Progenitor cell of endocrine pancreas (in vitro differentiated cells): Measurements from ENCODE around the gene TMOD2. TPM values are rescaled to one million over a fixed set of nuclear protein-coding genes. Genes with fewer than 3 reads are reported as not detected.

Experiments
- DNase-seq: peaks from one replicate; pipeline ENCODE4 v3.0.0; 2021; ENCODE audit warnings: low spot score; ENCODE audit not compliant: unreplicated experiment
- H3K27ac Mint-ChIP-seq: 2 replicates; pipeline ENCODE4 v1.8.0; 2021; ENCODE audit warnings: mild to moderate bottlenecking, moderate library complexity, mixed read lengths
- H3K27me3 Mint-ChIP-seq: 2 replicates; pipeline ENCODE4 v1.8.0; 2021; ENCODE audit warnings: mixed read lengths
- H3K36me3 Mint-ChIP-seq: 2 replicates; pipeline ENCODE4 v1.8.0; 2022; ENCODE audit warnings: mixed read lengths; ENCODE audit not compliant: insufficient read depth
- H3K4me1 Mint-ChIP-seq: 2 replicates; pipeline ENCODE4 v1.8.0; 2021; ENCODE audit warnings: low read depth, mixed read lengths
- H3K4me3 Mint-ChIP-seq: 2 replicates; pipeline ENCODE4 v1.8.0; 2021; ENCODE audit warnings: low read depth, mild to moderate bottlenecking, moderate library complexity, mixed read lengths
- H3K9me3 Mint-ChIP-seq: 2 replicates; pipeline ENCODE4 v1.8.0; 2021; ENCODE audit warnings: low read depth, mixed read lengths
- total RNA-seq: library from RNA; stranded (reverse); gene quantifications from 2 replicates; pipeline ENCODE4 v1.2.1, GENCODE V29; 2021
- TF ChIP-seq, protein P1 (sequence below): fragments of 200-600 bp; sonication (generic); IDR thresholded peaks from one replicate; pipeline ENCODE4 v1.5.0; 2021; ENCODE audit warnings: antibody characterized with exemption, mild to moderate bottlenecking; ENCODE audit not compliant: unreplicated experiment

Gene TMOD2
- total RNA-seq, 1 donor from 2014 or later, result 8.1 TPM

DNA sequence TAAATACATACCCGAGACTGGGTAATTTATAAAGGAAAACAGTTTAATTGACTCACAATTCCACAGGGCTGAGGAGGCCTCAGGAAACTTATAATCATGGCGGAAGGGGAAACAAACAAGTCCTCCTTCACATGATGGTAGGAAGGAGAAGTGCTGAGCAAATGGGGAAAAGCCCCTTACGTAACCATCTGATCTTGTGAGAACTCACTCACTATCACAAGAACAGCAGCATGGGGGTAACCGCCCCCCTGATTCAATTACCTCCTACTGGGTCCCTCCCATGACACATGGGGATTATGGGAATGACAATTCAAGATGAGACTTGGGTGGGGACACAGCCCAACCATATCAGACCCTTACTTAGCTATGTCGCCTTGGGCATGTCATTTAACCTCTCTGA lies 42.4 kb upstream of the TMOD2 start:
- Mint-ChIP-seq H3K9me3 (no peaks in the 10 kb centered on the region), H3K27me3 (no peaks in the 10 kb centered on the region), H3K4me1 (peaks cover 10% of the 10 kb centered on the region), H3K27ac (no peak overlapping the region), H3K36me3 (no peaks in the 10 kb centered on the region), H3K4me3 (no peak overlapping the region)
- DNase-seq, result no peak
- TF ChIP-seq, protein P1, sequence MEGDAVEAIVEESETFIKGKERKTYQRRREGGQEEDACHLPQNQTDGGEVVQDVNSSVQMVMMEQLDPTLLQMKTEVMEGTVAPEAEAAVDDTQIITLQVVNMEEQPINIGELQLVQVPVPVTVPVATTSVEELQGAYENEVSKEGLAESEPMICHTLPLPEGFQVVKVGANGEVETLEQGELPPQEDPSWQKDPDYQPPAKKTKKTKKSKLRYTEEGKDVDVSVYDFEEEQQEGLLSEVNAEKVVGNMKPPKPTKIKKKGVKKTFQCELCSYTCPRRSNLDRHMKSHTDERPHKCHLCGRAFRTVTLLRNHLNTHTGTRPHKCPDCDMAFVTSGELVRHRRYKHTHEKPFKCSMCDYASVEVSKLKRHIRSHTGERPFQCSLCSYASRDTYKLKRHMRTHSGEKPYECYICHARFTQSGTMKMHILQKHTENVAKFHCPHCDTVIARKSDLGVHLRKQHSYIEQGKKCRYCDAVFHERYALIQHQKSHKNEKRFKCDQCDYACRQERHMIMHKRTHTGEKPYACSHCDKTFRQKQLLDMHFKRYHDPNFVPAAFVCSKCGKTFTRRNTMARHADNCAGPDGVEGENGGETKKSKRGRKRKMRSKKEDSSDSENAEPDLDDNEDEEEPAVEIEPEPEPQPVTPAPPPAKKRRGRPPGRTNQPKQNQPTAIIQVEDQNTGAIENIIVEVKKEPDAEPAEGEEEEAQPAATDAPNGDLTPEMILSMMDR, result no peak

DNA sequence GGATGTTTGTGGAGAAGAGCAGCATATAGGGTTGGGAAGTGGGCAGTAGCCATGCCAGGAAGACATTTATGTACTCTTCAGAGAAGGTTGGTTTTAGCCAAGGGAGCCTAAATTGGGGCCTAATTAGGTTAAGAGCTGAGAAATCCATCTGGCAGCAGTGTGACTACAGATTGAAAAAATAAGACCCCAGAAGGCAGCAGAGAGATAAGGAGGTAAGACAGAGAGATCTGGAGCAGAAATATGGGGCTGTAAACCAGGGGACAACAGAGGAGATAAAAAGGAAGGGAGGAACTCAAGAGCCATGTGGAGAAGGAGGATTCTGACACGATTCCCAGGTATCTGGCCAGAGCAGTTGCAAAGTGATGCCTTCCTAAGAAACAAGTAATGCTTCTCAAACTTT lies 37.2 kb upstream of the TMOD2 start:
- Mint-ChIP-seq H3K27me3 (no peaks in the 10 kb centered on the region), H3K9me3 (no peaks in the 10 kb centered on the region), H3K27ac (no peak overlapping the region), H3K4me1 (no peaks in the 10 kb centered on the region), H3K4me3 (no peak overlapping the region), H3K36me3 (no peaks in the 10 kb centered on the region)
- TF ChIP-seq, protein P1, result no peak
- no peak for DNase-seq

DNA sequence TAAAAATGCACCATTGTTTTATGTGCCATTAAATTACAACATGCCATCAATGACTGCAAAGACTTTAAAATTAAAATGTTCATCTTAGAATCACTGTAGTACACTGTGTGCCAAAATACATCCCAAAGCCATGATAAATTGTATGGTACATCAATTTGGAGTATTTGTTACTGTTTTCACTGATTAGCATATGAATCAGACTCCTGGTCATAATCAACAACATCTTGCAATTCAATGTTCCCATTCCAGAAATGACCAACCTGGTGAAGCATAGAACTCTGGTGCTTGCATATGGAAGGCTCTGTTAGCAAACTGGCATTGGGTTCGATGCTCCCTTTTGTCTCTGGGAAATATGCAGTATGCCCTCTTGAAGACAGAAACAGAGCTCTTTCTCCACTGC lies 36.5 kb upstream of the TMOD2 start:
- Mint-ChIP-seq H3K4me3 (no peak overlapping the region), H3K27ac (no peak overlapping the region), H3K36me3 (no peaks in the 10 kb centered on the region), H3K9me3 (no peaks in the 10 kb centered on the region), H3K4me1 (no peaks in the 10 kb centered on the region), H3K27me3 (no peaks in the 10 kb centered on the region)
- no peak for DNase-seq
- TF ChIP-seq, protein P1, result no peak

DNA sequence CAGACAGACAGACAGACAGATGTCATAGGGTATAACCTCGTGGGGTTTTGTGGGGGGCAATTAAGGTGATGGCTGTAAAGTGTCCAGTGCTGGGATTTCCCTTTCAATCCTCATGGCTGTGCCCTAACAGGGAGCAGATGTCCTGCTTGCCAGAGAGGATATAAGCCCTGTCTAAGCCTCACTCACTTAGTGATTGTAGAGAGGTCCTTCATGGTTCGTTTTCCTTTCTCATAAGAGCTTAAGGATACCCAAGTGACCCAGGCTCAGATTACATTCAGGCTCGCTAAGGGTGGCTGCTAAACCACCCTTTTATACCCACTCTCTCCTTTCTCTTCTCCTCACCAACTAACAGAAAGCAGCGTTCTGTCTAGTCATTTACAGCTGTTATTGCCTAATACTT lies 33.2 kb upstream of the TMOD2 start:
- Mint-ChIP-seq H3K4me3 (no peak overlapping the region), H3K27me3 (no peaks in the 10 kb centered on the region), H3K36me3 (no peaks in the 10 kb centered on the region), H3K4me1 (peaks cover 4% of the 10 kb centered on the region), H3K27ac (no peak overlapping the region), H3K9me3 (no peaks in the 10 kb centered on the region)
- no peak for DNase-seq
- TF ChIP-seq, protein P1, result no peak

DNA sequence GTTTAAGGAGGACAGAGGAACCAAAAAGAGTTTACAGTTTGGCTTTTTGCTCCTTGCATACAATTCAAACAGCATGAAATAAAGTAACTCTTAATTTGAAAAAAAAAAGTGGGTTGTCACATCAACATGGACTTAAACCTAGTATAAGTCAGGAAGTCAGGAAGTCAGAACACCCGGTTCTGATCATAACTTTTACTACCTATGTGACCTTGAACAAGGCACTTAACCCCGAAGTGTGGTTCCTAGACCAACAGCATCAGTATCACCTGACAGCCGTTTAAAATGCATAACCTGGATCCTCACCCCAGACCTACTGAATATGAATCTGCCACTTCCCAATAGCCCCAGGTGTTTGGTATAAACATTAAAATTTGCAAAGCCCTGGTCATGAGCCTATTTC lies 32.7 kb upstream of the TMOD2 start:
- TF ChIP-seq, protein P1, result no peak
- H3K27me3 Mint-ChIP-seq, result no peaks in the 10 kb centered on the region
- H3K4me1 Mint-ChIP-seq, result peaks cover 4% of the 10 kb centered on the region
- no peak overlapping the region for H3K27ac Mint-ChIP-seq
- DNase-seq, result no peak
- no peak overlapping the region for H3K4me3 Mint-ChIP-seq
- H3K9me3 Mint-ChIP-seq, result no peaks in the 10 kb centered on the region
- no peaks in the 10 kb centered on the region for H3K36me3 Mint-ChIP-seq
